Measurements from ENCODE around the gene HS6ST2.

GRCh38 chrX:132786217-132786616 lies 172.2 kb downstream of the HS6ST2 start:
- TF ChIP-seq EP300 (IDR thresholded peaks at IDR 0.05) (no peak), CTCF (IDR thresholded peaks at IDR 0.05) (no peak), POLR2A (IDR thresholded peaks at IDR 0.05) (no peak)
